WTC11 (cell line): ENCODE results near the gene NTMT1. TPM values are rescaled to one million over a fixed set of nuclear protein-coding genes. Genes with fewer than 3 reads are reported as not detected.

ENCODE experiments used
- ATAC-seq: fragments of 200-7000 bp; cut with Tn5 transposase; 2 replicates; pipeline ENCODE4 v1.10.0; 2021; ENCODE audit warnings: mild to moderate bottlenecking, moderate library complexity
- CTCF ChIA-PET: fragments of 300-600 bp; sonication (Branson Sonifier 250); formaldehyde crosslinking; loops from one replicate; lab custom pipeline; 2021; ENCODE audit warnings: antibody characterized with exemption; lab: Charles Lee
- POLR2A ChIA-PET: fragments of 350-600 bp; sonication (Branson Sonifier 250); formaldehyde crosslinking; loops from one replicate; lab custom pipeline; 2021; ENCODE audit warnings: antibody characterized with exemption; lab: Charles Lee
- DNase-seq: peaks from one replicate; pipeline ENCODE4 v3.0.0; 2021; ENCODE audit warnings: low spot score
- H3K27ac Mint-ChIP-seq: 2 replicates; pipeline ENCODE4 v1.8.0; 2021; ENCODE audit warnings: mixed read lengths
- H3K27me3 Mint-ChIP-seq: 2 replicates; pipeline ENCODE4 v1.8.0; 2021; ENCODE audit warnings: low read depth, mild to moderate bottlenecking, moderate library complexity, mixed read lengths
- H3K36me3 Mint-ChIP-seq: 2 replicates; pipeline ENCODE4 v1.8.0; 2021; ENCODE audit warnings: mixed read lengths
- H3K4me1 Mint-ChIP-seq: 2 replicates; pipeline ENCODE4 v1.8.0; 2022; ENCODE audit warnings: mixed read lengths
- H3K4me3 Mint-ChIP-seq: 2 replicates; pipeline ENCODE4 v1.8.0; 2021; ENCODE audit warnings: mild to moderate bottlenecking, moderate library complexity, mixed read lengths
- H3K9me3 Mint-ChIP-seq: 2 replicates; pipeline ENCODE4 v1.8.0; 2021; ENCODE audit warnings: mixed read lengths
- CDX4 ChIP-seq: fragments of 250-450 bp; sonication (Bioruptor Pico); IDR thresholded peaks from 2 replicates; pipeline ENCODE4 v1.9.0; 2021; ENCODE audit warnings: moderate library complexity, mild to moderate bottlenecking, inconsistent platforms, borderline replicate concordance
- CTCF ChIP-seq: fragments of 200-600 bp; IDR thresholded peaks from 2 replicates; pipeline ENCODE4 v1.8.0; 2022; ENCODE audit warnings: antibody characterized with exemption
- ESRRA ChIP-seq: sonication (generic); formaldehyde crosslinking; IDR thresholded peaks from 2 replicates; pipeline ENCODE4 v1.8.1; 2022; ENCODE audit warnings: mild to moderate bottlenecking, missing genetic modification reagents, borderline replicate concordance
- FOXJ3 ChIP-seq: sonication (generic); formaldehyde crosslinking; IDR thresholded peaks from 2 replicates; pipeline ENCODE4 v1.9.0; 2021; ENCODE audit warnings: missing genetic modification reagents, mild to moderate bottlenecking, borderline replicate concordance
- HMGA2 ChIP-seq: fragments of 250-450 bp; sonication (Bioruptor Pico); IDR thresholded peaks from 2 replicates; pipeline ENCODE4 v1.4.0; 2021; ENCODE audit warnings: mild to moderate bottlenecking, moderate library complexity
- MAX ChIP-seq: sonication (generic); formaldehyde crosslinking; IDR thresholded peaks from 2 replicates; pipeline ENCODE4 v1.8.0; 2022; ENCODE audit warnings: mild to moderate bottlenecking, missing genetic modification reagents
- NFATC4 ChIP-seq: fragments of 250-450 bp; sonication (Bioruptor Pico); IDR thresholded peaks from 2 replicates; pipeline ENCODE4 v1.9.0; 2021; ENCODE audit warnings: mild to moderate bottlenecking
- NFYB ChIP-seq: sonication (generic); formaldehyde crosslinking; conservative IDR thresholded peaks from 2 replicates; pipeline ENCODE4 v1.8.0; 2022; ENCODE audit warnings: low read depth, missing genetic modification reagents
- NR2C2 ChIP-seq: sonication (generic); formaldehyde crosslinking; IDR thresholded peaks from 2 replicates; pipeline ENCODE4 v1.8.0; 2022; ENCODE audit warnings: mild to moderate bottlenecking, missing genetic modification reagents
- PRDM15 ChIP-seq: sonication (generic); formaldehyde crosslinking; IDR thresholded peaks from 2 replicates; pipeline ENCODE4 v1.8.0; 2022; ENCODE audit warnings: missing genetic modification reagents
- PRRX2 ChIP-seq: fragments of 250-450 bp; sonication (Bioruptor Pico); IDR thresholded peaks from 2 replicates; pipeline ENCODE4 v1.8.0; 2021; ENCODE audit warnings: mild to moderate bottlenecking
- SMAD4 ChIP-seq: sonication (generic); formaldehyde crosslinking; IDR thresholded peaks from 2 replicates; pipeline ENCODE4 v1.8.0; 2022; ENCODE audit warnings: mild to moderate bottlenecking, missing genetic modification reagents
- TCF7 ChIP-seq: sonication (generic); formaldehyde crosslinking; IDR thresholded peaks from 2 replicates; pipeline ENCODE4 v1.8.0; 2022; ENCODE audit warnings: mild to moderate bottlenecking, low read depth, missing genetic modification reagents, moderate library complexity
- TP53 ChIP-seq: sonication (generic); formaldehyde crosslinking; IDR thresholded peaks from 2 replicates; pipeline ENCODE4 v1.8.1; 2023; ENCODE audit warnings: mild to moderate bottlenecking, missing genetic modification reagents
- ZNF121 ChIP-seq: sonication (generic); formaldehyde crosslinking; IDR thresholded peaks from 2 replicates; pipeline ENCODE4 v1.8.0; 2023; ENCODE audit warnings: missing genetic modification reagents
- ZNF219 ChIP-seq: sonication (generic); formaldehyde crosslinking; IDR thresholded peaks from 2 replicates; pipeline ENCODE4 v1.8.0; 2023; ENCODE audit warnings: missing genetic modification reagents, mild to moderate bottlenecking, borderline replicate concordance
- ZNF281 ChIP-seq: sonication (generic); formaldehyde crosslinking; IDR thresholded peaks from 2 replicates; pipeline ENCODE4 v1.8.0; 2023; ENCODE audit warnings: mild to moderate bottlenecking, missing genetic modification reagents
- total RNA-seq: library from RNA; stranded (reverse); gene quantifications from 3 replicates; pipeline ENCODE4 v1.2.3, GENCODE V29; 2021

The NTMT1 gene
- total RNA-seq, 1 experiment from 2014 or later, result 71.1 TPM

GRCh38 chr9:129665389-129665775 is 39.4 kb downstream of the NTMT1 start, which contains the start of gene PRRX2:
PRRX2 (plus strand) TSS chr9:129665647; CDS start chr9:129665868, 221 bp downstream.
- ATAC-seq, result peak; percentile 57
- Mint-ChIP-seq H3K9me3 (no peaks in the 10 kb centered on the region), H3K27me3 (peaks cover 38% of the 10 kb centered on the region), H3K4me1 (peaks cover 14% of the 10 kb centered on the region), H3K4me3 (peak within 1 kb of the TSS; percentile 68), H3K36me3 (no peaks in the 10 kb centered on the region), H3K27ac (no peak within 1 kb of the TSS)
- DNase-seq, result peak; percentile 63
- TF ChIP-seq PRDM15 (CRISPR knock-in tag) (peak; percentile 63; the same call in 1 of the 2 replicates), CDX4 (CRISPR knock-in tag) (no peak), HMGA2 (CRISPR knock-in tag) (no peak)
- POLR2A ChIA-PET, result interaction anchor here (0.6 kb wide), 1 partner anchor 904 kb away, joined by 3 read pairs; no protein-coding TSS in a partner anchor
- CTCF ChIA-PET, result interaction anchor here (0.6 to 2.5 kb wide), 8 partner anchors 12 to 125 kb away, joined by 3 to 6 read pairs (median 4); partner anchors contain the start of gene PTGES

GRCh38 chr9:129665814-129666520 is 40.0 kb downstream of the NTMT1 start:
- H3K4me1 Mint-ChIP-seq, result peaks cover 17% of the 10 kb centered on the region
- ChIA-PET CTCF (interaction anchor here (0.6 to 2.5 kb wide), 11 partner anchors 11 to 534 kb away, joined by 3 to 6 read pairs (median 3); no protein-coding TSS in a partner anchor), POLR2A (interaction anchor here (0.6 kb wide), 1 partner anchor 904 kb away, joined by 3 read pairs; no protein-coding TSS in a partner anchor)
- no peak overlapping the region for H3K27ac Mint-ChIP-seq
- DNase-seq (peak; percentile 29), ATAC-seq (peak; percentile 9)
- H3K36me3 Mint-ChIP-seq, result no peaks in the 10 kb centered on the region
- no peaks in the 10 kb centered on the region for H3K9me3 Mint-ChIP-seq
- peaks cover 36% of the 10 kb centered on the region for H3K27me3 Mint-ChIP-seq
- no peak for TF ChIP-seq TCF7 (CRISPR knock-in tag)
- TF ChIP-seq ZNF121 (CRISPR knock-in tag), result no peak
- peak overlapping the region; percentile 65 for H3K4me3 Mint-ChIP-seq

GRCh38 chr9:129666575-129666974 is 40.6 kb downstream of the NTMT1 start:
- ChIA-PET CTCF (interaction anchor here (0.6 to 2.5 kb wide), 10 partner anchors 12 to 535 kb away, joined by 3 to 6 read pairs (median 4); no protein-coding TSS in a partner anchor), POLR2A (no interaction called here)
- ATAC-seq (peak; percentile 10; the same call in 1 of the 2 replicates), DNase-seq (no peak)
- Mint-ChIP-seq H3K4me1 (peaks cover 17% of the 10 kb centered on the region), H3K27me3 (peaks cover 32% of the 10 kb centered on the region), H3K4me3 (peak overlapping the region; percentile 43; the same call in 1 of the 2 replicates), H3K36me3 (no peaks in the 10 kb centered on the region), H3K9me3 (no peaks in the 10 kb centered on the region), H3K27ac (no peak overlapping the region)
- TF ChIP-seq MAX, result peak; percentile 33; the same call in 1 of the 2 replicates
- no peak for TF ChIP-seq TCF7 (CRISPR knock-in tag)

- DNase-seq, result no peak
- POLR2A ChIA-PET, result no interaction called here
- Mint-ChIP-seq H3K4me3 (no peak overlapping the region), H3K9me3 (no peaks in the 10 kb centered on the region), H3K36me3 (no peaks in the 10 kb centered on the region), H3K27ac (no peak overlapping the region), H3K4me1 (peaks cover 17% of the 10 kb centered on the region), H3K27me3 (peaks cover 32% of the 10 kb centered on the region)
- no peak for ATAC-seq
- CTCF ChIA-PET, result interaction anchor here (1.0 to 1.4 kb wide), 3 partner anchors 12 to 54 kb away, joined by 3 to 6 read pairs (median 3); no protein-coding TSS in a partner anchor
- no peak for TF ChIP-seq NFATC4 (CRISPR knock-in tag)
- TF ChIP-seq PRRX2 (CRISPR knock-in tag), result no peak
- TF ChIP-seq SMAD4 (CRISPR knock-in tag), result no peak
- TF ChIP-seq ZNF281 (CRISPR knock-in tag), result no peak
- no peak for TF ChIP-seq ZNF219 (CRISPR knock-in tag)
- TF ChIP-seq NFYB (CRISPR knock-in tag), result no peak
- TF ChIP-seq ESRRA (CRISPR knock-in tag), result no peak
- TF ChIP-seq NR2C2 (CRISPR knock-in tag), result no peak
- TF ChIP-seq TP53 (CRISPR knock-in tag), result no peak
- no peak for TF ChIP-seq CTCF
- no peak for TF ChIP-seq FOXJ3 (CRISPR knock-in tag)
These were observed 41.4 kb downstream of the NTMT1 start for GRCh38 chr9:129667378-129667777.
